ENCODE data around the gene SAFB.

SAFB gene

GRCh38 chr19:5692723-5693194 is 69.9 kb downstream of the SAFB start:
- Histone ChIP-seq H3K79me2 (ENCODE audit: insufficient read depth, low read length) (peaks cover 63% of the 10 kb centered on the region), H3K27me3 (ENCODE audit: insufficient read depth, low read length, poor library complexity, severe bottlenecking) (peaks cover 9% of the 10 kb centered on the region), H3K4me1 (ENCODE audit: insufficient read depth, low read length, poor library complexity, severe bottlenecking) (peaks cover 8% of the 10 kb centered on the region), H3K36me3 (ENCODE audit: insufficient read depth, low read length) (peaks cover 62% of the 10 kb centered on the region; the same call in 1 of the 2 replicates), H4K20me1 (ENCODE audit: insufficient read depth, low read length, poor library complexity, severe bottlenecking) (peaks cover 61% of the 10 kb centered on the region), H3K9ac (ENCODE audit: low read depth, low read length, poor library complexity, severe bottlenecking) (peak overlapping the region; percentile 99), H3K9me2 (replicated peaks; ENCODE audit: low read depth, low read length) (no peaks in the 10 kb centered on the region), H3K9me3 (ENCODE audit: insufficient read depth, low read depth, low read length) (no peaks in the 10 kb centered on the region), H2AFZ (ENCODE audit: low read length) (no peak overlapping the region), H3K4me3 (ENCODE audit: low read length, poor library complexity, severe bottlenecking) (peak overlapping the region; percentile 91), H3K4me2 (ENCODE audit: low read depth, low read length, poor library complexity, severe bottlenecking) (peak overlapping the region; percentile 98), H3F3A (ENCODE audit: low read depth) (no peaks in the 10 kb centered on the region)
- TF ChIP-seq EZH2phosphoT487 (IDR thresholded peaks at IDR 0.05; ENCODE audit: borderline replicate concordance) (no peak), CTCF (conservative IDR thresholded peaks at IDR 0.05; ENCODE audit: low read length) (no peak)

- no peak overlapping the region for H3K9ac ChIP-seq (ENCODE audit: low read depth, low read length, poor library complexity, severe bottlenecking)
- H3K9me2 ChIP-seq (replicated peaks; ENCODE audit: low read depth, low read length), result no peaks in the 10 kb centered on the region
- peaks cover 67% of the 10 kb centered on the region; the same call in 1 of the 2 replicates for H3K36me3 ChIP-seq (ENCODE audit: insufficient read depth, low read length)
- peaks cover 8% of the 10 kb centered on the region for H3K4me1 ChIP-seq (ENCODE audit: insufficient read depth, low read length, poor library complexity, severe bottlenecking)
- H3F3A ChIP-seq (ENCODE audit: low read depth), result no peaks in the 10 kb centered on the region
- H3K4me2 ChIP-seq (ENCODE audit: low read depth, low read length, poor library complexity, severe bottlenecking), result peak overlapping the region; percentile 98
- H3K79me2 ChIP-seq (ENCODE audit: insufficient read depth, low read length), result peaks cover 63% of the 10 kb centered on the region
- peaks cover 9% of the 10 kb centered on the region for H3K27me3 ChIP-seq (ENCODE audit: insufficient read depth, low read length, poor library complexity, severe bottlenecking)
- peak overlapping the region; percentile 91 for H3K4me3 ChIP-seq (ENCODE audit: low read length, poor library complexity, severe bottlenecking)
- no peak for TF ChIP-seq EZH2phosphoT487 (IDR thresholded peaks at IDR 0.05; ENCODE audit: borderline replicate concordance)
- no peak for TF ChIP-seq CTCF (conservative IDR thresholded peaks at IDR 0.05; ENCODE audit: low read length)
- peaks cover 61% of the 10 kb centered on the region for H4K20me1 ChIP-seq (ENCODE audit: insufficient read depth, low read length, poor library complexity, severe bottlenecking)
- H2AFZ ChIP-seq (ENCODE audit: low read length), result no peak overlapping the region
- H3K9me3 ChIP-seq (ENCODE audit: insufficient read depth, low read depth, low read length), result no peaks in the 10 kb centered on the region
These were observed 70.6 kb downstream of the SAFB start for GRCh38 chr19:5693195-5694166.

- no peak overlapping the region for H2AFZ ChIP-seq (ENCODE audit: low read length)
- no peak for TF ChIP-seq CTCF (conservative IDR thresholded peaks at IDR 0.05; ENCODE audit: low read length)
- no peak for TF ChIP-seq EZH2phosphoT487 (IDR thresholded peaks at IDR 0.05; ENCODE audit: borderline replicate concordance)
- peaks cover 9% of the 10 kb centered on the region for H3K27me3 ChIP-seq (ENCODE audit: insufficient read depth, low read length, poor library complexity, severe bottlenecking)
- H3K9me3 ChIP-seq (ENCODE audit: insufficient read depth, low read depth, low read length), result no peaks in the 10 kb centered on the region
- H3F3A ChIP-seq (ENCODE audit: low read depth), result no peaks in the 10 kb centered on the region
- no peak overlapping the region for H3K9ac ChIP-seq (ENCODE audit: low read depth, low read length, poor library complexity, severe bottlenecking)
- H3K4me1 ChIP-seq (ENCODE audit: insufficient read depth, low read length, poor library complexity, severe bottlenecking), result peaks cover 8% of the 10 kb centered on the region
- peaks cover 61% of the 10 kb centered on the region for H4K20me1 ChIP-seq (ENCODE audit: insufficient read depth, low read length, poor library complexity, severe bottlenecking)
- no peaks in the 10 kb centered on the region for H3K9me2 ChIP-seq (replicated peaks; ENCODE audit: low read depth, low read length)
- peaks cover 75% of the 10 kb centered on the region; the same call in 1 of the 2 replicates for H3K36me3 ChIP-seq (ENCODE audit: insufficient read depth, low read length)
- no peak overlapping the region for H3K4me3 ChIP-seq (ENCODE audit: low read length, poor library complexity, severe bottlenecking)
- peaks cover 63% of the 10 kb centered on the region for H3K79me2 ChIP-seq (ENCODE audit: insufficient read depth, low read length)
- H3K4me2 ChIP-seq (ENCODE audit: low read depth, low read length, poor library complexity, severe bottlenecking), result no peak overlapping the region
These were observed 71.5 kb downstream of the SAFB start for GRCh38 chr19:5694167-5694955.

All from Loucy (cell line).